ENCODE measurements around the gene PEF1.

- TF ChIP-seq FOXA1 (IDR thresholded peaks at IDR 0.05) (no peak), SP1 (IDR thresholded peaks at IDR 0.05) (no peak), PKNOX1 (IDR thresholded peaks at IDR 0.05) (no peak), BHLHE40 (IDR thresholded peaks at IDR 0.05; ENCODE audit: borderline replicate concordance) (no peak), TARDBP (IDR thresholded peaks at IDR 0.05) (no peak), FOXK2 (IDR thresholded peaks at IDR 0.05) (no peak), ARNT (IDR thresholded peaks at IDR 0.05) (no peak), HDGF (IDR thresholded peaks at IDR 0.05; ENCODE audit: borderline replicate concordance) (no peak)
These were observed 25.9 kb upstream of the PEF1 start for GRCh38 chr1:31670593-31670964.
